Nephron (organoid): ENCODE results near the gene ARHGAP32.

Experiments
- H3K27ac Mint-ChIP-seq, 3 experiments: 2 replicates each; pipeline ENCODE4 v1.8.0; 2020; ENCODE audit warnings: mixed read lengths in 3 of 3, mild to moderate bottlenecking in 2 of 3, moderate library complexity in 1 of 3
- H3K27me3 Mint-ChIP-seq: 2 replicates; pipeline ENCODE4 v1.8.0; 2021; ENCODE audit warnings: low read depth, mild to moderate bottlenecking, moderate library complexity, mixed read lengths
- H3K36me3 Mint-ChIP-seq: 2 replicates; pipeline ENCODE4 v1.8.0; 2020; ENCODE audit warnings: low read depth, mixed read lengths
- H3K4me1 Mint-ChIP-seq: 2 replicates; pipeline ENCODE4 v1.8.0; 2020; ENCODE audit warnings: mixed read lengths
- H3K4me3 Mint-ChIP-seq, 3 experiments: 2 replicates each; pipeline ENCODE4 v1.8.0; 2020; ENCODE audit warnings: mild to moderate bottlenecking in 3 of 3, mixed read lengths in 3 of 3, moderate library complexity in 2 of 3
- H3K9me3 Mint-ChIP-seq: 2 replicates; pipeline ENCODE4 v1.8.0; 2020; ENCODE audit warnings: mixed read lengths
- CTCF ChIP-seq, 3 experiments: fragments of 200-600 bp; sonication (generic); IDR thresholded peaks; one replicate each; pipeline ENCODE4 v1.5.0; 2021; ENCODE audit warnings: antibody characterized with exemption in 3 of 3; ENCODE audit not compliant: unreplicated experiment in 3 of 3

ARHGAP32 gene

GRCh38 chr11:128917144-128917724 lies 274.9 kb downstream of the ARHGAP32 start:
- H3K9me3 Mint-ChIP-seq, result no peaks in the 10 kb centered on the region
- H3K27me3 Mint-ChIP-seq, result peaks cover 29% of the 10 kb centered on the region
- H3K27ac Mint-ChIP-seq, result no peak overlapping the region
- peaks cover 6% of the 10 kb centered on the region for H3K4me1 Mint-ChIP-seq
- TF ChIP-seq CTCF (IDR thresholded peaks at IDR 0.05; ENCODE audit: unreplicated experiment in 3 of 3), result no peak
- no peak overlapping the region for H3K4me3 Mint-ChIP-seq
- H3K36me3 Mint-ChIP-seq, result no peaks in the 10 kb centered on the region

GRCh38 chr11:128916681-128917080 lies 275.4 kb downstream of the ARHGAP32 start:
- TF ChIP-seq CTCF (IDR thresholded peaks at IDR 0.05; ENCODE audit: unreplicated experiment in 3 of 3), result no peak

GRCh38 chr11:128916037-128916572 lies 276.0 kb downstream of the ARHGAP32 start:
- no peak for TF ChIP-seq CTCF (IDR thresholded peaks at IDR 0.05; ENCODE audit: unreplicated experiment in 3 of 3)
- H3K9me3 Mint-ChIP-seq, result no peaks in the 10 kb centered on the region
- H3K4me3 Mint-ChIP-seq, result no peak overlapping the region
- peaks cover 6% of the 10 kb centered on the region for H3K4me1 Mint-ChIP-seq
- peaks cover 31% of the 10 kb centered on the region for H3K27me3 Mint-ChIP-seq
- H3K27ac Mint-ChIP-seq, result no peak overlapping the region
- H3K36me3 Mint-ChIP-seq, result no peaks in the 10 kb centered on the region

More at GRCh38 chr11:128916681-128917080, 275.4 kb downstream of the ARHGAP32 start:
- no peaks in the 10 kb centered on the region for H3K9me3 Mint-ChIP-seq
- peaks cover 6% of the 10 kb centered on the region for H3K4me1 Mint-ChIP-seq
- no peak overlapping the region for H3K4me3 Mint-ChIP-seq
- H3K36me3 Mint-ChIP-seq, result no peaks in the 10 kb centered on the region
- H3K27ac Mint-ChIP-seq, result no peak overlapping the region
- peaks cover 29% of the 10 kb centered on the region for H3K27me3 Mint-ChIP-seq

DNA sequence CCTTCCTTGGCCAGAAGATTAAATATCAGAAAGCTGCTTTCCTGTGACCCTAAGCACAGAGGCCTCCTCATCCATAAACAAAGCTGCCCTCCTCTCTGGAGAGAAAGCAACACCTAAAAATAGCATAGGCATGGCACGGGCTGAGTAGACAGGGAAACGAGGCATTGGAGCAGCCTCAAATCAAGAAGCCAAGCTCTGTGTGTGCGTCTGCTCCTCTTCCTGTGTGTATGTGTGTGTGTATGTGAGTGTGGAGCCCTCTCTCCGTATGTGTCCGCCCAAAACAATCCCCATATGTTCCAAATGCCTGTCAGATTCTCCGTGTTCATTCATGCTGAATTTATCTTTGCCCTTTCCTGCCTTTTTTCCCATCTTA lies 277.0 kb downstream of the ARHGAP32 start:
- H3K4me1 Mint-ChIP-seq, result peaks cover 6% of the 10 kb centered on the region
- no peak overlapping the region for H3K27ac Mint-ChIP-seq
- TF ChIP-seq CTCF (IDR thresholded peaks at IDR 0.05; ENCODE audit: unreplicated experiment in 3 of 3), result no peak
- no peaks in the 10 kb centered on the region for H3K36me3 Mint-ChIP-seq
- no peaks in the 10 kb centered on the region for H3K9me3 Mint-ChIP-seq
- no peak overlapping the region for H3K4me3 Mint-ChIP-seq
- H3K27me3 Mint-ChIP-seq, result peaks cover 33% of the 10 kb centered on the region
